ENCODE results near the gene EIF1AD.
A peak's percentile ranks its signal among the peaks of the same experiment; 100 is the strongest.
"Not testable (repeated sequence)": the region's sequence is repeated elsewhere in the genome, so short reads cannot be mapped to it uniquely, and the experiment has no call there.

EIF1AD gene

DNA sequence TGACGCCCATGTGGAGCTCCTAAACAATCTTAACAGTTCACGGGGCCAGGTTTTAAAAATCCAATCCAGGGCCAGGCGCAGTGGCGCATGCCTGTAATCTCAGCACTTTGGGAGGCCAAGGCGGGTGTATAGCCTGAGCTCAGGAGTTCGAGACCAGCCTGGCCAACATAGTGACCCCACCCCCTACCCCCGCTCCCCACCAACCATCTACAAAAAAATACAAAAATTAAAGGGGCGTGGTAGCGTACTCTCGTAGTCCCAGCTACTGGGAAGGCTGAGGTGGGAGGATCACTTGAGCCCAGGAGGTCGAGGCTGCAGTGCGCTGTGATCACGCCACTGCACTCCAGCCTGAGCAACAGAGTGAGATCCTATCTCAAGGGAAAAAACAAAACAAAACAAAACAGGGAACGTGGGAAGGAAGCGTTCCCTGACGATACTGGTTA lies 41.1 kb downstream of the EIF1AD start:
- H3K27ac ChIP-seq: peak overlapping the region; percentile 93
- TF ChIP-seq ZFX (IDR thresholded peaks at IDR 0.05): no peak
- TF ChIP-seq, protein P1, sequence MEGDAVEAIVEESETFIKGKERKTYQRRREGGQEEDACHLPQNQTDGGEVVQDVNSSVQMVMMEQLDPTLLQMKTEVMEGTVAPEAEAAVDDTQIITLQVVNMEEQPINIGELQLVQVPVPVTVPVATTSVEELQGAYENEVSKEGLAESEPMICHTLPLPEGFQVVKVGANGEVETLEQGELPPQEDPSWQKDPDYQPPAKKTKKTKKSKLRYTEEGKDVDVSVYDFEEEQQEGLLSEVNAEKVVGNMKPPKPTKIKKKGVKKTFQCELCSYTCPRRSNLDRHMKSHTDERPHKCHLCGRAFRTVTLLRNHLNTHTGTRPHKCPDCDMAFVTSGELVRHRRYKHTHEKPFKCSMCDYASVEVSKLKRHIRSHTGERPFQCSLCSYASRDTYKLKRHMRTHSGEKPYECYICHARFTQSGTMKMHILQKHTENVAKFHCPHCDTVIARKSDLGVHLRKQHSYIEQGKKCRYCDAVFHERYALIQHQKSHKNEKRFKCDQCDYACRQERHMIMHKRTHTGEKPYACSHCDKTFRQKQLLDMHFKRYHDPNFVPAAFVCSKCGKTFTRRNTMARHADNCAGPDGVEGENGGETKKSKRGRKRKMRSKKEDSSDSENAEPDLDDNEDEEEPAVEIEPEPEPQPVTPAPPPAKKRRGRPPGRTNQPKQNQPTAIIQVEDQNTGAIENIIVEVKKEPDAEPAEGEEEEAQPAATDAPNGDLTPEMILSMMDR (conservative IDR thresholded peaks at IDR 0.05): no peak

DNA sequence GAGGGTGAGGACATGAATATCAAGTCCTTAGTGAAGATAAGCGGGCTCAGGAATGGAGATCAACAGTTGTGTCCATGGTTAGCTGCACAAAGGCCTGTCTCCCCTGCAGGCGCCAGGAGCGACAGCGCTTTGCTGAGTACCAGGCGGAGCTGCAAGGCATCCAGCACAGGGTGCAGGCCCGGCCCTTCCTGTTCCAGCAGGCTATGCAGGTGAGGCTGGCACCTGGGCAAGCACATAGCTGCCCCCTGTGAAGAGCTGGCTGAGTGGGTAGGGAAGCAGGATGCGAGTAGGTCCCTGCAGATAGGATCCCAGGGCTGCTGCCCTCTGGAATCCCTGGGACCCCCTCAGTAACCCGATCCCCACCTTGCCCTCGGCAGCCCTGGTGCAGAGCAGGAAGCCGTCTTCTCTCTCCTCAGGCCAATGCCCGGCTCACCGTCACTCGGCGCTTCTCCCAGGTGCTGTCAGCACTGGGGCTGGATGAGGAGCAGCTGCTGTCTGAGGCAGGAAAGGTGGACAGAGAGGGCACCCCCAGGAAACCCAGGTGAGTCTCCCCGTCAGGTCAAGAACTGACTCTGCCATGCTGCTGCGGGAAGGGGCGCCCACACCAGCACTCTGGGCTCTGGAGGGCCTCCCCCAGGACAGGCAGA lies 43.1 kb downstream of the EIF1AD start:
- no peak overlapping the region for H3K27ac ChIP-seq
- TF ChIP-seq, protein P1 (conservative IDR thresholded peaks at IDR 0.05): no peak
- TF ChIP-seq ZFX (IDR thresholded peaks at IDR 0.05): no peak

DNA sequence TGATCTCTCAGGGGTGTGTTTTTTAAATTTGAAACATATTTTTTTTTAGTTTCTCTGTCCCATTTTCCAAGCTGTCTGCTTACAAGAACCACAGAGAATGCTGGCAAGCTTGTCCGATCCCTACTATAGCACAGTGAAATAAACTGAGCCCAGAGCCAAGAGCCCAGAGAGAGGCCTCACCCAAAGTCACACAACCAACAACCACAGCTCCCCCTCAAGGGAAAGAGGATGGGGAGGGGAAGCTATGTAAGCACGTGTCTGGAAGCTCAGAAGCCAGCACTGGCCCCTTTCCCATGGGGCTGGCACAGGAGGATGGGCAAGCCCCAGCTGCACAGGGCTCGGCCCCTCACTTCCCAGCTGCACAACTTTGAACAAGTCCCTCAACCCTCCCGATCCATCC lies 43.7 kb downstream of the EIF1AD start:
- no peak overlapping the region for H3K27ac ChIP-seq
- TF ChIP-seq, protein P1 (conservative IDR thresholded peaks at IDR 0.05): no peak
- TF ChIP-seq ZFX (IDR thresholded peaks at IDR 0.05): no peak

DNA sequence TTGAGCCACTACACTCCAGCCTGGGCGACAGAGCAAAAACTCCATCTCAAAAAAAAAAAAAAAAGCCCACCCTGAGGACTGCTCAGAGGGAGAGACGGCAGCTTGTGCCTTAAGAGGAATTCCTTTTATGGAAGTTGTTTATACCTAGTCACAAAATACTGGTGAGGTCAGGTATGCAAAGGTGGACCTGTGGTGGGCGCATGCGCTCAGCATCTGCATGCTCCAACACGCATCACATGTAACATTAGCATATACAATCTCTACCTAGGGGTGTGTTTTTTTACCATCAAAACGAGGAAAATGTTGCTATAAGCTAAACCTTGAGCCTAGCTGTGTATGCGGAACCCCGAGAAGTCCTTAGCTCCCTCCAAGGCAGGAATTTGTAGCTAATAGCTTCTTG lies 47.2 kb downstream of the EIF1AD start:
- TF ChIP-seq, protein P1 (conservative IDR thresholded peaks at IDR 0.05): no peak
- no peak for TF ChIP-seq ZFX (IDR thresholded peaks at IDR 0.05)

DNA sequence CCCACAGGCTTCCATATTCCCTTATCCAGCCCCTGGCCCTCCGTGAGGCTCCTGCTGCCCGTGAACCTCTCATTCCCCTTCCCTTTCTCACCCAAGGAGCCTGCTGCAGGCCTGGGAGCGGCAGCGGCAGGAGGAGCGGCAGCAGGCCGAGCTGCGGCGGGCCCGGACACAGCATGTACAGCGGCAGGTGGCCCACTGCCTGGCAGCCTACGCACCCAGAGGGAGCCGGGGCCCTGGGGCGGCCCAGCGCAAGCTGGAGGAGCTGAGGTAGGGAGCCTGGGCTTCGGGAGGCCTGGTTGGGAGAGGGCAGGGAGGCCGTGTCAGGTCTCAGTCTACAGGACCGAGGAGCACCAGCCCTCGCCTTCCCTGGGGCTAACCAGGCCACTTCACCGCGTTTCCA lies 48.5 kb downstream of the EIF1AD start:
- no peak overlapping the region for H3K27ac ChIP-seq
- no peak for TF ChIP-seq ZFX (IDR thresholded peaks at IDR 0.05)
- TF ChIP-seq, protein P1 (conservative IDR thresholded peaks at IDR 0.05): no peak

More for the DNA sequence above, 47.2 kb downstream of the EIF1AD start:
- no peak overlapping the region for H3K27ac ChIP-seq

DNA sequence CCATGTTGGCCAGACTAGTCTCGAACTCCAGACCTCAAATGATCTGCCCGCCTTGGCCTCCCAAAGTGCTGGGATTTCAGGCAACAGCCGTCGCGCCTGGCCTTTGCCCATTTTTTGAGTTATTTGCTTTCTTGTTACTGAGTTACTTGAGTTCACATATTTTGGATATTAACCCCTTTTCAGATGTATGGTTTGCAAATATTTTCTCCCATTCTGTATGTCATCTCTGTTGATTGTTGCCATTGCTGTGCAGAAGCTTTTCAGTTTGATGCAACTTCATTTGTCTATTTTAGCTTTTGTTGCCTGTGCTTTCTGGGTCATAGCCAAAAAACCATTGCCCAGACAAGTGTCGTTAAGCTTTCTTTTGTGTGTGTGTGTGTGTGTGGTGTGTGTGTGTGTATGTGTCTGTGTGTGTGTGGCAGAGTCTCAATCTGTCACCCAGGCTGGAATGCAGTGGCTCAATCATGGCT lies 49.9 kb downstream of the EIF1AD start:
- no peak overlapping the region for H3K27ac ChIP-seq
- TF ChIP-seq ZFX (IDR thresholded peaks at IDR 0.05): no peak
- TF ChIP-seq, protein P1 (conservative IDR thresholded peaks at IDR 0.05): no peak

DNA sequence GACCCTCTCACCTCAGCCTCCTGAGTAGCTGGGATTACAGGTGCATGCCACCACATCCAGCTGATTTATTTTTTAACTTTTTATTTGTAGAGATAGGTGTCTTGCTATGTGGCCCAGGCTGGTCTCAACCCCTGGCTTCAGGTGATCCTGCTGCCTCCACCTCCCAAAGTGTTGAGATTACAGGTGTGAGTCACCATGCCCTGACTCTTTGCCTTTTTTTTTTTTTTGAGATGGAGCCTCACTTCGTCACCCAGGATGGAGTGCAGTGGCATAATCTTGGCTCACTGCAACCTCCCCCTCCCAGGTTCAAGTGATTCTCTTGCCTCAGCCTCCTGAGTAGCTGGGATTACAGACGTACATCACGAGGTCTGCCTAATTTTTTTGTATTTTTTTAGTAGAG lies 50.3 kb downstream of the EIF1AD start:
- not testable (repeated sequence) for H3K27ac ChIP-seq

DNA sequence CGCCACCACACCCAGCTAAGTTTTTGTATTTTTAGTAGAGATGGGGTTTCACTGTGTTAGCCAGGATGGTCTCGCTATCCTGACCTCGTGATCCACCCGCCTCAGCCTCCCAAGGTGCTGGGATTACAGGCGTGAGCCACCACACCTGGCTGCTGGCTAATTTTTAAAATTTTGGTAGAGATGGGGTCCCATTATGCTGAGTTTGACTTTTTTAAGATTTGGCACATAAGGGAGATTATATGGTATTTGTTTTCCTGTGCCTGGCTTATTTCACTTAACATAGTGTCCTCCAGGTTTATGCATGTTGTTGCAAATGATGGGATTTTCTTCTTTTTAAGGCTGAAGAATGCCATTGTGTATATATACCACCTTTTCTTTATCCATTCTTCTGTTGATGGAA lies 51.2 kb downstream of the EIF1AD start:
- not testable (repeated sequence) for H3K27ac ChIP-seq

Data from C4-2B (cell line).